GM21529 (cell line): ENCODE data around the gene HERC4.

Experiments used
- ATAC-seq: cut with Tn5 transposase; IDR thresholded peaks from one replicate; pipeline ENCODE4 v1.9.1; 2021; ENCODE audit not compliant: unreplicated experiment

The HERC4 gene

GRCh38 chr10:68074775-68075549, at the start of gene HERC4:
TSS of gene HERC4 (minus strand) at chr10:68075283. CDS start at chr10:68073108, 2,175 bp downstream.
- peak; percentile 91 for ATAC-seq

- ATAC-seq = no peak
These were observed 49.6 kb upstream of the HERC4 start for GRCh38 chr10:68124718-68125117.

GRCh38 chr10:68121852-68122251, 46.8 kb upstream of the HERC4 start:
- ATAC-seq = no peak

- ATAC-seq = no peak
These were observed 46.1 kb upstream of the HERC4 start for GRCh38 chr10:68121020-68121743.

GRCh38 chr10:68118657-68119056, 43.6 kb upstream of the HERC4 start:
- ATAC-seq = no peak

GRCh38 chr10:68112837-68113236, 37.8 kb upstream of the HERC4 start:
- no peak for ATAC-seq

GRCh38 chr10:68111584-68111983, 36.5 kb upstream of the HERC4 start:
- no peak for ATAC-seq

GRCh38 chr10:68110027-68110426, 34.9 kb upstream of the HERC4 start:
- ATAC-seq = no peak

GRCh38 chr10:68109331-68109730, 34.2 kb upstream of the HERC4 start, which contains the start of gene MYPN:
TSS of gene MYPN (plus strand) at chr10:68109488. CDS start at chr10:68121439, 11,951 bp downstream.
- no peak for ATAC-seq

- no peak for ATAC-seq
These were observed 33.6 kb upstream of the HERC4 start for GRCh38 chr10:68108653-68109052.

- ATAC-seq = no peak
These were observed 33.0 kb upstream of the HERC4 start for GRCh38 chr10:68108051-68108450.

GRCh38 chr10:68107651-68108050, 32.6 kb upstream of the HERC4 start:
- ATAC-seq = no peak

- no peak for ATAC-seq
These were observed 31.6 kb upstream of the HERC4 start for GRCh38 chr10:68106656-68107055.

GRCh38 chr10:68105820-68106219, 30.7 kb upstream of the HERC4 start:
- ATAC-seq = no peak

- no peak for ATAC-seq
These were observed 28.8 kb upstream of the HERC4 start for GRCh38 chr10:68103901-68104300.

- no peak for ATAC-seq
These were observed 28.3 kb upstream of the HERC4 start for GRCh38 chr10:68103261-68103878.

GRCh38 chr10:68101066-68101465, 26.0 kb upstream of the HERC4 start:
- ATAC-seq = no peak

GRCh38 chr10:68099736-68100135, 24.7 kb upstream of the HERC4 start:
- ATAC-seq = no peak

- ATAC-seq = no peak
These were observed 21.9 kb upstream of the HERC4 start for GRCh38 chr10:68096913-68097516.

GRCh38 chr10:68095153-68095552, 20.1 kb upstream of the HERC4 start:
- ATAC-seq = no peak

GRCh38 chr10:68092512-68092911, 17.4 kb upstream of the HERC4 start:
- no peak for ATAC-seq
